Measurements from ENCODE around the gene AVPR2.

GRCh38 chrX:153867139-153867538 lies 37.3 kb upstream of the AVPR2 start:
- TF ChIP-seq USF2 (IDR thresholded peaks at IDR 0.05) (no peak), EHF (CRISPR knock-in tag; IDR thresholded peaks at IDR 0.05) (no peak), MYC (IDR thresholded peaks at IDR 0.05; ENCODE audit: borderline replicate concordance, low read length) (no peak)
- TF ChIP-seq, protein P1, sequence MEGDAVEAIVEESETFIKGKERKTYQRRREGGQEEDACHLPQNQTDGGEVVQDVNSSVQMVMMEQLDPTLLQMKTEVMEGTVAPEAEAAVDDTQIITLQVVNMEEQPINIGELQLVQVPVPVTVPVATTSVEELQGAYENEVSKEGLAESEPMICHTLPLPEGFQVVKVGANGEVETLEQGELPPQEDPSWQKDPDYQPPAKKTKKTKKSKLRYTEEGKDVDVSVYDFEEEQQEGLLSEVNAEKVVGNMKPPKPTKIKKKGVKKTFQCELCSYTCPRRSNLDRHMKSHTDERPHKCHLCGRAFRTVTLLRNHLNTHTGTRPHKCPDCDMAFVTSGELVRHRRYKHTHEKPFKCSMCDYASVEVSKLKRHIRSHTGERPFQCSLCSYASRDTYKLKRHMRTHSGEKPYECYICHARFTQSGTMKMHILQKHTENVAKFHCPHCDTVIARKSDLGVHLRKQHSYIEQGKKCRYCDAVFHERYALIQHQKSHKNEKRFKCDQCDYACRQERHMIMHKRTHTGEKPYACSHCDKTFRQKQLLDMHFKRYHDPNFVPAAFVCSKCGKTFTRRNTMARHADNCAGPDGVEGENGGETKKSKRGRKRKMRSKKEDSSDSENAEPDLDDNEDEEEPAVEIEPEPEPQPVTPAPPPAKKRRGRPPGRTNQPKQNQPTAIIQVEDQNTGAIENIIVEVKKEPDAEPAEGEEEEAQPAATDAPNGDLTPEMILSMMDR (IDR thresholded peaks at IDR 0.05) = no peak
